GM18526 (cell line): Measurements from ENCODE around the gene DST.

Experiments used
- POLR2A ChIP-seq: IDR thresholded peaks from 3 replicates; pipeline ENCODE4 v1.6.1; 2011; ENCODE audit not compliant: insufficient read length; ENCODE audit errors: extremely low read depth

The DST gene

GRCh38 chr6:56572788-56573471, 69.8 kb downstream of the DST start:
- TF ChIP-seq POLR2A, result no peak

- no peak for TF ChIP-seq POLR2A
Measured at GRCh38 chr6:56571605-56572004, 71.1 kb downstream of the DST start.

DNA sequence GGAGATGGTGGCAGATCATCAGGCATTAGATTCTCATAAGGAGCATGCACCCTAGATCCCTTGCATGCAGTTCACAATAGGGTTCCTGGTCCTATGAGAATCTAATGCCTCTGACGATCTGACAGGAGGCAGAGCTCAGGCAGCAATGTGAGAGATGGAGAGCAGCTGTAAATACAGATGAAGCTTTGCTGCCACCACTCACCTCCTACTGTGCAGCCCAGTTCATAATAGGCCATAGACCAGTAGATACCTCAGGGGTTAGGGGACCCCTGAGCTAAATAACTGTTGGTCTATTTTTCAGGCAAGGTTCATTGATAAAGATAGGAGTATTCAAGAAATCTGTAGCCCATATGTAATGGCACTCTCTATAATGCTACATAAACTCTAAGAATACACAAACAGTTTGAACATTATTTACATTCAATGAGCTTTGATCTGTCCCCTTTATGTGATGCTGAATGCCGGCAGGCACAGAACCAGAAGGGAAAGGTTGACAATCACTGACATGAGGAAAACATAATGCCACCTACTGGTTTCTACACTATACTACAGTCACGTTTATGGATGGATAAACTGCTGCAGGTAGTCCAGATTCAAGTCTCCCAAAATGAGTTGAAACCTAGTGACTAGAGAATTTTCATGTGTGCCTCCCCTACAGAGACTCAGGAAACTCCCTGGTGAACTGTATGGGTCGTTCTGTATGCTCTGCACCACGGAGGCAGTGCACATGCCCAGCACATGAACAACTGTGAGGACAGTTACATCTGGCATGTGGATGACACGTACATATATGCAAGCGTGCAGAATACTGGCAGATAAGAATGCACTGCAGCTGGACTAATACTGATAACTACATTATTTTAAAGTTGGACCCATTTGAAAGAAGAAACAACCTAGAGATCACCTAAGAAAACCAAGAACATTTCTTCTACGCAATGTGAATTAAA, 72.0 kb downstream of the DST start:
- TF ChIP-seq POLR2A, result no peak

DNA sequence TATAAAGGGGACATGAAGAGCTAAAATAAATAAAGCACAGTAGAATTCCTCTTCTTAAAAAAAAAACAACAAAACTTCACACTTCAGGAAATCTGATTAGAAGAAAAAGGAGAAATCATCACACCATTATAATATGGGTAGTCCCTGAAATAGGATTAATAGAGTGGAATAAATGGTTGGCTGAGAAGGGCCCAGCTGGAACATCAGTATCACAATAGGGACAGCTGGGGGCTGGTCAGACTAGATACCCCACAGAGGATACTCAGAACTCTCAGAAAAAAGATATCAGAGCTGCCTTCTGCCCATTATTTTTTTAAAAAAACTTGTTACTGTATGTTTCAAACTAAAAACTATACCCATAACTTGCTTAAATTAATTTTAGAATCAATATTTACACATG, 75.2 kb downstream of the DST start:
- TF ChIP-seq POLR2A, result no peak

GRCh38 chr6:56556751-56557540, 85.7 kb downstream of the DST start:
- no peak for TF ChIP-seq POLR2A

- TF ChIP-seq POLR2A, result no peak
Measured at GRCh38 chr6:56555438-56555872, 87.2 kb downstream of the DST start.

DNA sequence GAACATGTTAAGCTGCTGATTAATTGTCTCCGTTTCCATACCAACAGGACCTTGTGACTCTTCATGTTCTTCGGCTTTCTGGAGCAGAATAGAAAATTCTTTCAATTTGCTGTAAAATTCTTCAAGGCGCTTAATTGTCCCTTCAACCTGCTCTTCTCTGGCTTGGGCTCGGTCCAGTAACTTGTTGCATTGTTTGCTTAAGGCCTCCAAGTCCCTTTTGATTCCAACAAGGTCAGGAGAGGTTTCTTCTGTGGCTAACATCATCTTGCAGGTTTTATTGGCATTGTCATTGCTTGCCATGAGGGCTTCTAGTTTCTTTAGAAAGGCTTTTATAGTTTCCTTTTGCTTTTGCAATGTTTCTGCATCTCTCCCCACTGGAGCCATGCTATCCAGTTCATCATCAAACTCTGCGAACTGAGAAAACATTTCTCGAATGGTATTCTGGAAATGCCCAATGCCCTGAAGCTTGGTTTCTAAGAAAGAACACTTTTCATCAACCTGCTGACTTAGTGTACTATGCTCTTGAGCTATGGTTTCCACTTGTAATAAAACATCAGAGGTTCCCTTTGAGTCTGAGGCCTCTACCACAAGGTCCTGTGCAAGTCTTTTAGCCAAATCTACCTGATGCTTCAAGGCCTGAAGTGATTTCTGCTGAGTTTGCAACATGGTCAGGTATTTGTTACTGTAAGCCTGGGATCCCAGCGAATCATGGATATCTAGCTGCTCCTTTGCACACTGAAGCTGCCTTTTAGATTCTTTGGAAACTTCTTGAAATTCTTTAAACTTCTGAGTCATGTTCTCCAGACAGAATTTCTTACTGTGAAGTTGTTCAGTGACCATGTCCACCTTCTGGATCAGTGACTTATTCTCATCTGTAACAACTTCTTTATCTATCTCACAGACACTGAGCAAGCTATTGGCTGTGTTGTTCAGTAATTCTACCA, 90.2 kb downstream of the DST start:
- TF ChIP-seq POLR2A, result no peak

DNA sequence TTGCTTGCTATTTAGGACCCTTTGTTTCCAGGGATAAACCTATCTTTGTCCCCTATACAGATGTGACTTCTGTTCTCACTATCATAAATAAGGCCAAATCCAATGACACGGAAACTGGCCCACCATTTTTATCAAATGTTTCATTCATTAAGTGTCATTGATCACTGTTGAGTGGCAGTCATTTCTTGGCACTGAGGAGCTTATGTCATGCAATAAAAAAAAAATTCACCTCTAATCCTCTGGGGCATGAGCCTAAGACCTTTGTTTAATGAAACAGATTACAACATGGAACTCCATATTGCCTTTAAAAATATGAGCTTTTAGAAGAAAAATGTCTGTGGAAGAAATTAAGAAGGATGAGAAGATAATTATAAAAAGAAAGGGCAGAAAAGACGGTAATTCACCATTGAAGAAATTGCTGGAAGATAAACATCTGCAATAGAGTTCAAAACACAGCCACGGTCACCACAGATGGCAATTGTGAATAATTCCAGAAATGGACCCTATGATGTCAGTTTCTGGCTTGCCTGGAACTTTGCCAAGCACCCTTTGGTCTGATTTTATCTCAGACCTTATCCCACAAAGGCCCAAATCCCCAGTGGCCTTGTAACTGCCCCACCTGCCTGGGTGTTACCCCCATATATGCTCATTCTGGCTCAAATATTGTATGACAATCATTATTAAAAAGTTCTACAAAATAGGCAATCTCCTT, 91.1 kb downstream of the DST start:
- TF ChIP-seq POLR2A, result no peak

DNA sequence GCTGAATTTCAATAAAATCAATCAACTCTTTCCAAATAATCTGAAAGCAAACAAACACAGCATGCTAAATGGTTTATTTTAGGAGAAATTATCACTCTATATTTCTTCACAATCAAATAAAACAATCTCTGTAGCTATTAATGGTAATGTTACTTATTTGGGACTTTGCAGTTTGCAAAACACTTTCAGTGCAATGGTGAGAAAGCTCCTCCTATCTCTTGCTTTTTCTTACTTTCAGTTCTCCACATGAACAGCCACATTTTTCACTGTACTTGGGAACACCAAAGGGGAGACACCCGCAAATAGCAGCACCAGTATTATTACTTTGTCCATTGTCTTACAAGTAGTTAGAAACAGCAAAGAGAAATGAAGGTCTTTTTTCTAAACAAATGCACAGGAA, 92.4 kb downstream of the DST start:
- no peak for TF ChIP-seq POLR2A

DNA sequence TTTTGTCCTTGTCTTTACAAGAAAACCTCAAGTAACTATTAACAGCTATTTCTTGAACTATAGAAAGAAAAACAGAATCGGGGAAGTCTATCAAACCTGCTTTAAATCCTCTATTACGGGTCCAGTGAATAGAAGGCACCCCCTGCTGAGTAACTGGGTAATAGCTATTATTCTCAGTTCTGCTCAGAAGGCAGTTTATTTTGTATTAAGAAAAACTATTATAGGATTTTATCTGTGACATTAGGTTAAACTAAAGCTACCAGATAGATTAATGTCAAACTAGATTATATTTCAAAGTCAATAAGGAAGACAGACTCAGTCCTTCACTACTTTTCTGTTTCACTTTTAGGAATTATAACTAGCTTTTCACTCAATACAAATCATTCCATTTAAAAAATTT, 93.7 kb downstream of the DST start:
- no peak for TF ChIP-seq POLR2A

DNA sequence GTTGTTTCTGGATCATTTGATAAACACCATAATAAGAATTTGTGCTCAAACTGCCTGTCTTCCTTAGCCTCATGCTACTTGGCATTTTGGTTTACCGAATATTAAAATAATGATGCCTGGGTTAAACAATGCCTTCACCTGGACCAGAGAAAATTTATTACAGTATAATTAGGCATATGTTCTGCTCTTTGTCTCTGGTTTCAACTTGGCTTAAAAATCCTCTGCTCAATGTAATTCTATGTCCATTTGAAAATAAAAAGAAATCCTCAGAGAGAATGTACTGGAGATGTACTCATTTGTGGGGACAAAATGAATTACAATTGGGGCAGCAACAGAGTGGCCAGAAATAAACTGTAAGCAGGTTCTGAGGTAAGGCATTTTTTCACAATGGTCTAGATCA, 95.0 kb downstream of the DST start:
- TF ChIP-seq POLR2A, result no peak

DNA sequence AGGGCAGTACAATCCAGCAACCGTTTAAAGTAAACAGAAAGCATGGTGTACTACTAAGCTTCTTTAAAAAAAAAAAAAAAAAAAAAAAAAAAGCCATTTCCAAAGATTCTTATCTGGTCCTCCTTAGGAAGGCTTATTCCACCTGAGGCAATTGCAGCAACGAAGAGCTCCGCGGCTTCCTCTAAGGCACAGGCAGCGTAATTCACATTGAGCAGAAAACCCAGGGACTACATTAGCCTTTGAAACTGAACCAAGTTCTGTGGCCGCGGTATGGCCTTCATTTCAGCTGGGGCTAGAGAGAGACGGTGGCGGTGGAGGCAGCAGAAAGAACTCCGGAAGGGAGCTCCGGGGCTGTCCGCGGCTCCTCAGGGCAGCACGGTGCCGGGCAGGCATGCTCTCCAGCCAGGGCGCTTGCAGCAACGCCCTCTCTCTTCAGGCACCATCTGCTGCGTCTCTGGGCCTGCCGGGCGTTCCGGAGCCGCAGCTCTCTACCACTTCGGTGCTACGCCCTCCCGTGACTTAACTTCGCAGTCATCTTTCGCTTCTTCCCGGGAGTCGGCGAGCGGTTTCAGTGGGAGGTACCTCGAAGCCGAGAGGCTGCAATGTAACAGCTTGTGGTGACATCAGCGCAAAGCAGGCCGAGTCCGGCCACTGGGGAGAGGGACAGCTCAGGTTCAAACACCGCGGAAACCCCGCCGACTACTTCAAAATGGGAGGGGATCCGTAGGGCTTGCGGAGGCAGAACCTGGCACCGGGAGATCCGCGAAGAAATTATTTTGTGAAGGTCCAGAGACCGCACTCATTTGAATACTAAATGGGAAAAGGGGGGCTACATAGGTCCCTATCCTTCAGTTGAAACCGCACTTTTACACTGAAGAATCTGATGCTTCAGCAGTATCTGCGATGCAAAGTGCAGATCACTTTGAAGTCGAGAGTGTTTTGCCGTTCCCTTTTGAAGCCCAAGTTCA, 100.0 kb downstream of the DST start:
- TF ChIP-seq POLR2A, result peak; percentile 75

DNA sequence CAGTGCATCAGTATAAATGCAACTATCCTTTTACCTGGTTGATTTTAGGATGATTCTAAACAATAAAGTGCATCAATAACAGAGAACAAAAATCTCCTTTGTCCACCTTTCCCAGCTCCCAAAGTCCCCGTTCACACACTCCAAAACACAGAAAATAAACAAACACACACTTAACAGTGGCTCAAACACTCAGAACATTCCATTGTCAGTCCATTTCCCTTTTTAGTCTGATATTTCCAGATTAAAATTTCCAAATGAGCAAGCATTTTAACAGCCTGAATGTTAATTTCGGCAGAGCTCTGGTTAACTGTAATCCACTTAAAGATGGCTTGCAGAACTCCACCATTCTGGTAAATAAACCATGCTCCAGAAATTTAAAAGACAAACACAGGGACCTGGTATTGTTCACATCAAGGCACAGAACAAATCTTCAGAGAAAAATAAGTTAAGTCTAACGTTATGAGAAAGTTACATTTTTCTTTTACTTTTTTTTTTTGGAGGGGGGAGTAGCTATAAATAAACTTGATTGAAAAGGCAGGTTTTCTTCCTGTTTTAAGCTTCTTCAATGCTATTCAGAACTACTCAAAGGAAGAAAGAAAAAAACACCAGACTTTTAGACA, 100.8 kb downstream of the DST start:
- no peak for TF ChIP-seq POLR2A
